Heart left ventricle (tissue), 16 donors: ENCODE results near the gene MGMT. TPM values are rescaled to one million over a fixed set of nuclear protein-coding genes. Genes with fewer than 3 reads are reported as not detected.

Experiments used
- ATAC-seq, 4 donors: fragments of 200-7000 bp; cut with Tn5 transposase; one replicate each; pipeline ENCODE4 v1.9.1; 2020 to 2022; ENCODE audit warnings: moderate library complexity in 4 of 4, mild to moderate bottlenecking in 3 of 4, moderate number of reproducible peaks in 1 of 4
- DNase-seq, 5 donors: peaks; one replicate each; pipeline ENCODE4 v3.0.0-alpha.2; 2020
- H3K27ac ChIP-seq, 12 donors: fragments of 200-600 bp; sonication (generic) in 4 of 12; one replicate each; pipeline versions ENCODE4 v1.5.0 to v1.8.0; 2016 to 2022; ENCODE audit warnings: mild to moderate bottlenecking in 2 of 12
- H3K27me3 ChIP-seq, 9 donors: fragments of 200-600 bp; sonication (generic) in 2 of 9; one replicate each; pipeline versions ENCODE4 v1.5.1 to v1.8.0; 2016 to 2022; ENCODE audit warnings: mild to moderate bottlenecking in 3 of 9
- H3K36me3 ChIP-seq, 9 donors: fragments of 200-600 bp; sonication (generic) in 2 of 9; one replicate each; pipeline versions ENCODE4 v1.5.0 to v1.8.0; 2018 to 2022; ENCODE audit warnings: mild to moderate bottlenecking in 2 of 9
- H3K4me1 ChIP-seq, 12 donors: fragments of 200-600 bp; sonication (generic) in 4 of 12; one replicate each; pipeline versions ENCODE4 v1.5.0 to v1.8.0; 2016 to 2022; ENCODE audit warnings: mild to moderate bottlenecking in 3 of 12
- H3K4me3 ChIP-seq, 12 donors: fragments of 200-600 bp; sonication (generic) in 4 of 12; one replicate each; pipeline versions ENCODE4 v1.5.0 to v1.8.0; 2017 to 2022; ENCODE audit warnings: mild to moderate bottlenecking in 9 of 12, moderate library complexity in 4 of 12
- H3K9me3 ChIP-seq, 12 donors: fragments of 200-600 bp; sonication (generic) in 4 of 12; one replicate each; pipeline versions ENCODE4 v1.5.0 to v1.8.0; 2016 to 2022; ENCODE audit warnings: mild to moderate bottlenecking in 1 of 12
- CTCF ChIP-seq, 12 donors: fragments of 200-600 bp; sonication (generic) in 4 of 12; IDR thresholded peaks; one replicate each; pipeline versions ENCODE4 v1.5.0 to v1.8.0; 2018 to 2022; ENCODE audit warnings: antibody characterized with exemption in 12 of 12, mild to moderate bottlenecking in 5 of 12
- POLR2A ChIP-seq, 2 donors: fragments of 450-650 bp; IDR thresholded peaks; one replicate each; pipeline ENCODE4 v1.6.1; 2017; ENCODE audit warnings: antibody characterized with exemption in 2 of 2, mild to moderate bottlenecking in 2 of 2, moderate library complexity in 2 of 2
- whole genome bisulfite sequencing, 4 donors: extraction: QIAGEN DNeasy Blood & Tissue Kit in 2 of 4; methylation state at CpG; one replicate each; pipeline versions ENCODE4 v1.1.5 to v1.1.7; 2013 to 2018; 5-methylcytosine and 5-hydroxymethylcytosine counted together
- intact Hi-C, 10 donors: fragments of 100-400 bp; cut with DNase I; formaldehyde crosslinking; loops; one replicate each; pipeline versions ENCODE4 v1.11.1 to v1.14.2; 2022
- polyA plus RNA-seq, 2 donors: library from polyadenylated mRNA; stranded (reverse); fragments of 200-250 nt; gene quantifications; one replicate each; pipeline ENCODE4 v1.2.3, GENCODE V29; 2013
- total RNA-seq, 9 donors: library from RNA; depleted of rRNA in 2 of 9; stranded (reverse); fragments of >200 nt in 2 of 9; fragmentation: NEBNext Ultra II Directional in 3 of 9; extraction: Animal tissue kit (Norgen Biotek cat#: 25700) in 3 of 9; gene quantifications; one replicate each; pipeline versions ENCODE4 v1.1.0 to v1.2.4, GENCODE V29; 2016 to 2023
- donor health status: ischemic (EF 13 %, LVEDD 7.1; RV severe dilation, severe dysfunction).
- donor health status: healthy with polysubstance abuse.
- donor health status: DM: no; HTN: yes; CAD: no.
- donor health status: DM: no; HTN: no; CAD: no.
- donor health status: ischemic (EF 25% LVEDD 6.9; RV normal size, moderate dysfunction).
- donor health status: ischemic (EF 25% LVEDD 5.7; RV mildly dilated, moderate dysfunction).
- donor health status: healthy.
- donor health status: DM: yes; HTN: yes; CAD: no.
- donor health status: ischemic (EF 35%, LVEDD 5.7; RV mildly dilated, moderate dysfunction).
- donor health status: nonischemic (EF 11% LVEDD 7.7; RV severe dilation, severe dysfunction).
- donor health status: DM: yes; HTN: yes; CAD: no.
- donor health status: PGD.
- donor health status: ischemic (EF 29% LVEDD 5.4; RV normal size, mild dysfunction).
- donor health status: nonischemic (EF 23%, LVEDD 6.1; RV moderate dilation, normal function).

The MGMT gene
- total and polyA plus RNA-seq, 11 donors: 6.2 to 25.3 (median 11.6) TPM

GRCh38 chr10:129808092-129808983 lies 341.3 kb downstream of the MGMT start:
- no peak for DNase-seq
- ATAC-seq: no peak
- peaks cover 0 to 33% (median 11%) of the 10 kb centered on the region in 12 donors for H3K9me3 ChIP-seq
- H3K4me3 ChIP-seq: no peak overlapping the region
- H3K36me3 ChIP-seq: no peaks in the 10 kb centered on the region
- TF ChIP-seq POLR2A (IDR thresholded peaks at IDR 0.05) (no peak), CTCF (IDR thresholded peaks at IDR 0.05) (no peak)
- intact Hi-C loops: no loop called here
- H3K4me1 ChIP-seq: no peaks in the 10 kb centered on the region
- no peaks in the 10 kb centered on the region for H3K27me3 ChIP-seq
- WGBS, 4 donors: 85 to 89% (median 87%) methylated on average over 22 to 26 of the region's 26 CpGs
- H3K27ac ChIP-seq: no peak overlapping the region

GRCh38 chr10:129809431-129809830 lies 342.4 kb downstream of the MGMT start:
- no peaks in the 10 kb centered on the region for H3K27me3 ChIP-seq
- H3K27ac ChIP-seq: no peak overlapping the region
- no peak for ATAC-seq

GRCh38 chr10:129809841-129810240 lies 342.8 kb downstream of the MGMT start:
- H3K27me3 ChIP-seq: peaks cover 0 to 2% (median 0%) of the 10 kb centered on the region in 9 donors
- ATAC-seq (no peak), DNase-seq (no peak)
- no peaks in the 10 kb centered on the region for H3K36me3 ChIP-seq
- intact Hi-C loops: no loop called here
- TF ChIP-seq CTCF (IDR thresholded peaks at IDR 0.05) (no peak), POLR2A (IDR thresholded peaks at IDR 0.05) (no peak)
- no peak overlapping the region for H3K4me3 ChIP-seq
- peaks cover 0 to 22% (median 0%) of the 10 kb centered on the region in 12 donors for H3K9me3 ChIP-seq
- no peak overlapping the region for H3K27ac ChIP-seq
- H3K4me1 ChIP-seq: no peaks in the 10 kb centered on the region
- WGBS, 4 donors: 87 to 90% (median 88%) methylated on average over 13 of the region's 13 CpGs

More at GRCh38 chr10:129809431-129809830, 342.4 kb downstream of the MGMT start:
- TF ChIP-seq CTCF (IDR thresholded peaks at IDR 0.05) (no peak), POLR2A (IDR thresholded peaks at IDR 0.05) (no peak)
- DNase-seq: no peak
- WGBS, 4 donors: 85 to 87% (median 86%) methylated on average over 9 of the region's 9 CpGs
- H3K9me3 ChIP-seq: peaks cover 0 to 26% (median 2%) of the 10 kb centered on the region in 12 donors
- H3K36me3 ChIP-seq: no peaks in the 10 kb centered on the region
- intact Hi-C loops: no loop called here
- H3K4me1 ChIP-seq: no peaks in the 10 kb centered on the region
- H3K4me3 ChIP-seq: no peak overlapping the region

- Histone ChIP-seq H3K36me3 (no peaks in the 10 kb centered on the region), H3K27me3 (peaks cover 0 to 4% (median 0%) of the 10 kb centered on the region in 9 donors), H3K9me3 (peaks cover 0 to 10% (median 0%) of the 10 kb centered on the region in 12 donors), H3K27ac (no peak overlapping the region), H3K4me3 (no peak overlapping the region), H3K4me1 (no peaks in the 10 kb centered on the region)
- ATAC-seq: no peak
- intact Hi-C loops: no loop called here
- 86 to 96% (median 90%) methylated on average over 5 to 9 of the region's 9 CpGs for WGBS, 4 donors
- no peak for DNase-seq
- TF ChIP-seq POLR2A (IDR thresholded peaks at IDR 0.05) (no peak), CTCF (IDR thresholded peaks at IDR 0.05) (no peak)
Measured at GRCh38 chr10:129811208-129811607, 344.2 kb downstream of the MGMT start.
